ENCODE data around the gene ZSWIM6.

ZSWIM6 gene

DNA sequence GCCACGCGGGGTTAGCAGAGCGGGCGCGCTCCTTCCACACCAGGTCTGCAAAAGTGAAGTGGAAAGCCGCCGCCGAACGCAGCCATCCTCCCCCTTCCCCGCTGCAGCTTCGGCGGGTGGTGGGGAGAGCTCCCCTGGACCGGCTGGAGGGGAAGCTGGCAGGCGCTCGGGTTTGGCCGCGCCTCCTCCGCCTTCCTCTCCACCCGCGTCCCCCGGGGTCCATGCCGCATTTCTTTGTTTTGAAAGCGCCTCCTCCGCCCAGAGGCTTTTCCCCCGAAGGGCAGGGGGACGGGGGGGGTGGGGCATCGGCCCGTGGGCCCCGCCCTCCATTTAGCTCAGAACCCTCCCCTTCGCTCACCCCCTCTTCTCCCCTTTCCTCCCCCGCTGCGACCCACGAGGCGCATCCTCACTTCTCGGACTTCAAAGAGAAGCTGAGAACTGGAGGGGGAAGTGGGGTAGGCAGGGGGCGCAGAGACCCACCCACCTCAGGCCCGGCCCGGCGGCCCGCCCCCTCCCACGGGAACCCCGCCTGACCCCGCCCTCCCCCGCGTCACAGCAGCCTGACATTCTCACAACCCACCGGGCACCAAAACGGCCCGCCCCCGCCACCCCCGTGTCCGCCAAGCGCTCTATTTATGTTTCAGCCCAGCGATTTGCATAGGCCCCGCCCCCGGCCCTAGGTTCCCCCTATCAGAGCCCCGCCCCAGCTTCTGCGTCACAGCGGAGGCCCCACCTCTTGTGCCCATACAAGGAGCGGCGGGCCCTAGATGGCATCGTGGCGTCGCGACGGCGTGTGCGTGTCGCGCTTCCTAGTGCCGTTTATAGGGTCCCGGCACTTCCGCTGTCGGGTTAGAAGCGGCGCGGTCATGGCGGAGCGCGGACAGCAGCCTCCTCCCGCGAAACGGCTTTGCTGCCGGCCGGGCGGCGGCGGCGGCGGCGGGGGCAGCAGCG lies at the start of gene ZSWIM6:
ZSWIM6 (plus strand) TSS at position 852 of the 951 bp plus-strand sequence; CDS start at position 867, 15 bp downstream.
- DNase-seq: peak; percentile 94 to 97

DNA sequence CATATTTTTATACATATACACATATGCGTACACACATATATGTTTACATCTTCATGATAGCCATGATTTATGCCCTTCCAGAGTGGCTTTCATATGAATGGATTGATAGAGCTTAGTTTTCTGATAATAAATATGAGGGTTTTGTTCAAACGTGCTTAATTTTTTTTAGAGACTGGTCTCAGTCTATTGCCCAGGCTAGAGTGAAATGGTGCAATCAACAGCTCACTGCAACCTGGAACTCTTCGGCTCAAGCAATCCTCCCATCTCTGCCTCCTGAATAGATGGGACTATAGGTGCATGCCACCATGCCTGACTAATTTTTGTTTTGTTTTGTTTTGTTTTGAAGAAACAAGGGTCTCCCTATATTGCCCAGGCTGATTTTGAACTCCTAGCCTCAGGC lies 48.6 kb upstream of the ZSWIM6 start:
- DNase-seq: no peak

DNA sequence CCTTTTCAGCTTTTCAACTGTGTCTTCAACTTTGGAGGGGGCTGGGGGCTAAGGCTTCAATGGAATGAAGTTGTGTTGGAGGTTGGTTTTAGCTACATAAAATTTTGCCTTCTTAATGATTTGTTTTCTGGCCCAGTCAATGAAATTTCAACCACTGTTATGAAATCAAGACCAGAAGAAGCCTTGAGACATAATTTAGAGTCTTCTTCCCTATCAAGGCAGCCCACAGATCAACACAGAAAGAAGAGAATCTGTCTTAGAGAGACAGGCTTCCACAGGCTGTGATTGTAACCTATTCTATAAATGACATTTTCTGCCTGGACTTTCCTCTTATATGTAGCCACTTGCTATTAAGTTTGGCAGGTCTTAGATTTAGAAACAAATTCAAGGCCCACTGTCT lies 46.5 kb upstream of the ZSWIM6 start:
- no peak for DNase-seq

DNA sequence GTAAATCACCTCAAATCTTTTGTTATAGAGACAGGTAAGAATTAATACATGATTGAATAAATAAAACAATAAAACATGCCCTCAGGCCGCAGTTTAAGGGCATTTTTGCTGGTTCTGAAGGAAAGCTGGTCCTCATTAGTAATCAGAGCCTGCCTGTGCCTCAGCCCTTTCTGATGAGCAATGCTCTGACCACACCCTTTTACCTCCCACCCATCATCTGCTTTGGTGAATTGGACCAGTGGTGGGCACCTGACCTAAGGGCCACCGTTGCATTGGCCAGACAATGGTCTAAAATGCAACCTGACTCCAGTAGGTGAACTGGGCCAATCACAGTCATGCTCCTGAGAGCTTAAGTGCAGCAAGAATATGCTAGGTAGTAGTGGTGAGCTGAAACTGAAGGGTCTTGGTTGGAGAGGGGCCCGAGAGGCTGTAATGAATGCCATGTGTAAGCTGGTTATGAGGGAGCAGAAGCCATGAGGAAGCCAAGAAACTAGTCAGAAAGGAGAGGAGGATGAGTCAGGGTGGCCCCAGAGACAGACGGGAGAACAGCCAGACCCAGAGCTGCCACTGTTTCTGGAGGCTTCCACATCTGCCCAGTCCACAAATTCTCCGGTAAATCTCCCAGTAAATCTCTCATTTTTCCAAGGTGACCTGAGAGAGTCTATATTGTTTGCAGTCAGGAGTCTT lies 45.5 kb upstream of the ZSWIM6 start:
- DNase-seq: no peak

DNA sequence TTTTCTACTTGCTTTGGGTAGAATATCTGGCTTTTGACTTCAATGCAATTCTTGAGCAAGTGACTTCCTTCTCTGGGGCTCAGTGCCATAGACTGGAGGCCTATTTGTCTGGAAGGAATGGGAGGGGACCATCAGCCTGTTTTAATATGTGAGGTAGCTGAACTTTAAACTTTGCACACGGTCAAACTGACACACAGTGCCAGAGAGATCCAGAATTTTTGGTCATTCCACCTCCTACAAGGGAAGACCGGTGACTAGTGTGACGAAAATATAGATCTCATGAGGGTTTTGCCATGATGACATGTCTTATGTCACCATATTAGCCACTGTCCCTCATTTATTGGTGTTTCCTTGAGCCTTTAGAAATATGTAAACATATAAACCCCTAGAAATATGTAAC lies 44.6 kb upstream of the ZSWIM6 start:
- DNase-seq: no peak

DNA sequence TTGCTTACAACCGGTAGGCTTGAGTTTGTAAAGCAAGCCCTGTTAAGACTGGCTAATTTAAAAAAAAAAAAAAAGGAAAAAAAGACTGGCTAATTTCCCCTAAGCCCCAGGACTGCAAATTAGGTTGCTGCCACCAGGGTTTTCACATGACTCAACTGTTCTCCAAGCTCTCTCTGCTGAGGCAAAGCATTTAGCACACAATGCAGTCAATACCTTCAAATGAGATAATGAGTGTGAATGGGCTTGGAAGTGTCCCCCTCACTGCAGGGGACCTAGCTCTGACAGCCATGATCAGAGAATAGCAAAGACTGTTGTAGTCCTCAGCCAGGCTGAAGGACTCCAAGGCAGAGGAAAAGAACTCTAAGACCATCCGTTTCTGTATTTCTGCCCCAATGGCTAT lies 42.8 kb upstream of the ZSWIM6 start:
- DNase-seq: no peak

DNA sequence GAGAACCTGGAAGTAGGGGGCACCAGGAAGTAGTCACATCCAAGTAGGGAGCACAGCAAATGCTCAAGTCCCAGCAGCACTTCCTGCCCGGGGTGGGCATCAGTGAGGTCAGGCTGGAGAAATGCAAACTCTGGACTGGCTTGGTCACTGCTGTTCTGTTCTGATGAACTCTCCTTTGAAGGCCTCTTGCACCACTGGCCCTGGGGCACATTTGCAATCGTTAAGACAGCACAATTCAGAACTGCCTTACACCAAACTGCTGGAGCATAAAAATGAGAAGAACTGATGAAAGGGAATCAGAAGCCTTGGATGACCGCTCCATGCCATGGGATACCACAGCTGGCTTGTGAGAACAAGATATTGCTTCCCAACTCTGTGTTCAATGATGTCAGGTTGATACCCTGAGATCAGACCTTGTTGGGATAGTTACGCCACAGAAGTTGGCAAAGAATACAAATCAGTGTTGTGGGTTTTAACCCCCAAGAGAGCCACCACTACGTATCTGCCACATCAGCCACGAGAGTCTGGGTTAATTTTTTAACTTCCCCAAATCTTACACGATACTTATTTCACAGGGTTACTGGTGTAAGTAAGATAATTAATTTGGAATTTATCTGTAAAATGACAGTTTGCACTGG lies 42.3 kb upstream of the ZSWIM6 start:
- no peak for DNase-seq

DNA sequence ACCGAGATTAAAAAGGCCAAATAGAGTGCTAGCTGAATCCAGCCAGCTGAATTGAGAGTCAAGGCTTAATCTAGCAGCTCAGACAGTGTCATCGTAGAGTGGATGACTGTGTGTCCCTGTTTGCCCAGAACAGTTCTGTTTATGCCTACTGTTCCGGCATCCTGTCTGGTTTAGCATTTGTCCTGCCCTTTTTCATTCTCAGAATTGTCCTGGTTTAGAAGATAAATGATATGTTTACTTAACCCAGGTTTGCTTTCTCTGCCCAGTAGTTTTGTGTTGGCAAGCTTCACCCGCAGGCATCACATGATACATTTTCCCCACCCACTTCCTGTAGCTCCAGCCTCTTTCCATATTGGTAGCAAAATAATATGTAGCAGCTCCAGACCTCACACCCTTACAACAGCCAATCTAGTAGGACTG lies 41.3 kb upstream of the ZSWIM6 start:
- no peak for DNase-seq

DNA sequence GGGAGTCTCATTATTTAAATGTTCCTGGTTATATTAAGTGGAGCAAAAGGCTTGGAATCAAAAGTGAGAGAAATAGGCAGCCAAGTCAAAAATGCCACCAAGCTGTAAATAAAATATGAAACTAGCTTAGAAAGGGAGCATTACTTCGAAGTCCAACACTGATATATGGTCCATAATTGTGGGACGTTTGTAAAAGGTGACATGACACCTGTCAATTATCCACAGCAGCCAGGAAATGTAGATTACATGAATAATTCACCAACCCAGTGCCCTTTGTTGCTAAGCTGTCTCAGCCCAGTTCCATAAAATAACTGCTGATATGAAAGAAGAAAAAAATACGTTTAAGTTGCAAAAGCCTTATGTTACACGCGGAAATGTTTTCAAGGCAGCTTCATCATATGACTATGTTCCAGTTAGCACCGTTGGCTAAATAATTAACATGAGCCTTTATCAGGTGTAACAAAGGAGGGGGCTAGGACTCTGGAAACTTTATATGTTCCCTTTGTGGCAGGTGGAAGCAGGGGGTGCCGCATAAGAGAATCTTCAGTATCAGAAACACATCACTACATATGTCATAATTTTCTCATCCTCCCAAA lies 39.9 kb upstream of the ZSWIM6 start:
- no peak for DNase-seq

DNA sequence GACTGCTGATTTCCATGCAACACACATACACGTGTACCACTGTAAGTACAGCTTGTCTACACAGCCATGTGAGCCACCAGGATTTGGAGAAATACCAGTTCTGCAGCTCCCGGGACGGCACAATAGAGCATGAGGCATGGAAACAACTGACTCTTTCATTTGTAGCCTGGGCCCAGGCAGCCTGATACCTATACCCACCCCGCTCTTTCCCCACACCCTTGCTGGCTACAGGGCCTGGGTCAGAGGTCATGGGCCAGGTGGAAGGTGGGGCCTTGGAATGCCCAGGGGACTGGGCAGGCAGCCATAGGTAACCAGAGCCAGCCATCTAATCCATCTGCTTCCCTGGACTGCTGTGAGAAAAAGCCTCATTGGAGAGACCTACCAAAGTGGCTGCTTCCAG lies 39.0 kb upstream of the ZSWIM6 start:
- no peak for DNase-seq

DNA sequence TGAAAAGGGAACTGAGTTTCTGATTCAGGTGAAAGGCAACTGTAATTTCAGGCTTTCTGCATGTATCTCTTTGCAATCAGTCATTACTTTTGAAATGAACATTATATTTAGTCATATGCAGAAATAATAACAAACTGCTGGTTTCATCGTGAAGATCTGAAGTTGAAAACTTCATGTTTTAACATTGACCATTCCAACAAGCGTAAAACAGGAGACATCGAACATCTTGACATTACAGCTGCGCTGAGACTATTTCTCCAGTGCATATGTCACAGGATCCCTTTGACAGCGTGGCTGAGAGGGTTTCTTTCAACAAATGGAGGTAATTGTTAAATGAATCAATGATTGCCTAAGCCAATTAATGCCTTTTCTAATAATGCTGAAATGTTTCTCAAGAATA lies 38.2 kb upstream of the ZSWIM6 start:
- no peak for DNase-seq

DNA sequence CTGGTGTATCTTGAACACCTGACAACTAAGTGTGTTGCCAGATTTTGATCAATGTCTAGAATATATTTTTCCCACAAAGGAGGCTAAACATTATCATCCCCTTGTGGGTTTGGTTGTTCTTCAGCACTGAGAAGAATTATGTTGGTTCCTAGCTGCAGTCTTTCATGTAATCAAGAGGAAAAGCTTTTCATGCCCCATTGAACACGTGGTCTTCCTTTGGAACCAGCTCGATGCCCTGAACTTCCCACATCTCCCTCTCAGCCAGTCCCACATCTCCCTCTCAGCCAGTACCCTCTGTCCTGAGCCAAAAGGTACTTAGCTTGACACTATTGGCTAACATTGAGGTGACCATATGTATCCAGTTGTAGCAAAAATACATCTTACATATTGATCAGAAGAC lies 36.7 kb upstream of the ZSWIM6 start:
- no peak for DNase-seq

DNA sequence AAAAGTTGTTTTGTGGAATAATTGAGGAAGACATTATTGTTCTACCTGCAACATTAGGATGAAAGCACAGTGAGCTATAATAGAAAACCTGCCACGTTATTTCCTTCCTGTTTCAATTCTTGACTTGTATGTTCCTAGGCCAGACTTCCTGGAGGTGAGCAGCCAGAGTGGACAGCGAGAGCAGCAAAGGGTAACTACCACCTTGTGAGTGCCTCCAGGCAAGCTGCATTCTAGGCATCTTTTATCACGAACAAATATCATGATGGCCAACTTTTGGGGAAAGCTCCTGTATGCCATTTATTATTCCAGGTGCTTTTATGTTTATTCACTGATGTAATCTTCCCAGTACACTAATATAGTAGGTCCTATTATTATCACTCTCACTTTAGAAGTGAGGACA lies 34.0 kb upstream of the ZSWIM6 start:
- DNase-seq: no peak

DNA sequence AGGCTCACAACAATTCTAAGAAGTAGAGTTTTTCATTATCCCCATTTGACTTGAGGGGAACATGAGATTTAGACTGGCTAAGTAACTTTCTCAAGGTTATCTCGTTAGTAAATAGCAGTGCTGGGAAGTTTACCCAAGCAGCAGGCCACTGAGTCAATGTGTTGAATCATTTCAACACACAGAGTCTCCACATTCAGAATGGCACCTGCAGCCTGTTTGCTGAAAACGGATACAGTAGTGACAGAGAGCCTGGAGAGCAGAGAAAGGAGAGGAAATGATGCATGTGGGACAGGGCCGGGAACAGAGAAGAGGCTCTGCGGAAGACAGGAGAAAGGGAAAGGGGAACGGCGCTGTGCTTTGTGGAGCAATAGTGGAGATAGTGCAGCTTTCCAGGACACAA lies 33.5 kb upstream of the ZSWIM6 start:
- no peak for DNase-seq

DNA sequence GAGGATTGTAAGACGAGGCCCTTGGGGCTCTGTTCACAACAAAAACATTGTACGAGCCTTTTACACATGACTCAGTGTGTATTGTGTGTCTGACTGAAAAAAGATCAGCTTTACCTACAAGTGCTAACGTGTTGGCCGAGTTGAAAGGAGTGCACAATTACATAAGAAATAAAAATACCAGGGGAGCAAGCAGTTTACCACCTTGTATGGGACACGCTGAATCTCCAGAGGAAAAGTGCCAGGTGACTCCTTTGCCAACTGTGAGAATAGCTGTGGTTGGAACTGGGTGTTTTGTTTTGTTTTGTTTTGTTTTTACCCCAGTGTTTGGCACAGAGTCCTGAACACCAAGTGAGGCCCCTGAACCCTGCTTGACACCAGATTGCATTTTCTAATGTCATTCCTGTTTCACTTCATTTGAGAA lies 32.8 kb upstream of the ZSWIM6 start:
- no peak for DNase-seq

DNA sequence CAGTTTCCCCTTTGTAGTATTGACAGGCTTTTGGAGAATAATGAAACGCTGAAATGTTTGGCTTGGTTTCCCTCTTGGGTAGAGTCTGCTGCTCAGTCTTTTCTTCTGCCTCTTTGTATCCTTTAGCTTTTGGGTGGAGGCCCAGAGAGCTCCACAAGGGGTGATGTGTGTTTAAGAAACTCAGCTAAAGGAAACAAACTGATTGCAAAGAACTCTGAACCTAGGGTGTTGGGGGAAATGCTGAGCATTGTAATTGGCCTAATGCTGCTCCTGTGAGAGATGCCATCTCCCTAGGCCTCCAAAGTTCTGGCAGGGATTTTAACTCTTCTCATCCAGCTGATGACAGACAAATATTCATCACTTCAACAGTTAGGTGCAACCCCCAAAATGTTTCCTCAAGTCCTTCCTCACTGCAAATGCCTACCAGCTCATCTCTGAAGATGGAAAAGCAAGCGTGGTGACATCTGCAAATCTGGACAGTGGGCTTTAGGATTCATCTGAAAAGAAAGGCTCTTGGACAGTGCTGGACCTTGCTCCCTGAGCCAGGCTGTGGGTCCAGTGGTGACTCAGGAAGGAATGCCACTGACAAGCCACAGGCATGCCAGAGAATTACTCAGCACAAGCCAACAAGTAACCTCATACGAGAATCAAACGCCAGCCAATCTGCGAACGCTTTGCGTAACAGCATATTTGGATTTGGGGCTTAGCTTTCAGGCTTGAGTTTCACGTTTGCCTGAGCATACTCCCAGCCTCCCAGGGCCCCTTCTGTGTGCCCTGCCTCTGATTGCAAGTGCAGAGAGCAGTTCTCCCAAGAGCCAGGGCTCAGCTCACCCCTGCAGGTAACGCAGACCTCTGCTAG lies 30.5 kb upstream of the ZSWIM6 start:
- DNase-seq: no peak

DNA sequence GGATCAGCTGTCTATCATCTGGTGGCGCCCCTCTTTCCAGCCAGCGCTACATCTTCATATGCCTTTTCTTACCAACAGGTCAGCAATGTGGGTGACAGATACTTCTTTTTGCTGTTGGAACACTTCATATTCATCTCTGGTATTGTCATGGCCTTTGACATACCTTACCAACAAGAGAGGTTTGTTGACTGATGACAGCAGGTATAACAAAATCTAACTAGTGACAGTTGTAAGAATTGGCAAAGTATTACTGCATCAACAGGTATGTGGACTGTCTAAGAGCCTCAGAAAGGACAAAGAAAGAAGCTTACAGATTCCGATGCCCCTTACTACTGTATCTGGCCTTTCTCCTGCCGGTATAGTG lies 29.9 kb upstream of the ZSWIM6 start:
- no peak for DNase-seq

DNA sequence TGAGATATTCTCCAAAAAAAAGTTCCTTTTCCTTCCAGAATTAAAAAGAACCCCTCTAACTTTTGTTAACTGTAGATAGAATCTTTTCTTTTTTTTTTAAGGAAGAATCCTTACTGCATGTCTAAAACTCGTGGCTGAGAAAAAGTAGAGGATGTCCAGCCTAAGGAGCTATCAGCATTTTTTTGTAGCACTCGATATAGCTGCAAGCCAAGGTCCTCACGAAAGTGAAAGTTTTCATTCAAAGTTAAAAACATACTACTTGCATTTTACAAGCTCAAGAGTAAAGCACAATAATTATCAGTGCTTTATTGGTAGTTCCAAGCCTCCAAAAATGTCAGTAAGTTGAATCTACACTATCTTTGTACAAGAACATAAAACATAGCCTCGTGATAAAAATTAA lies 28.7 kb upstream of the ZSWIM6 start:
- no peak for DNase-seq

DNA sequence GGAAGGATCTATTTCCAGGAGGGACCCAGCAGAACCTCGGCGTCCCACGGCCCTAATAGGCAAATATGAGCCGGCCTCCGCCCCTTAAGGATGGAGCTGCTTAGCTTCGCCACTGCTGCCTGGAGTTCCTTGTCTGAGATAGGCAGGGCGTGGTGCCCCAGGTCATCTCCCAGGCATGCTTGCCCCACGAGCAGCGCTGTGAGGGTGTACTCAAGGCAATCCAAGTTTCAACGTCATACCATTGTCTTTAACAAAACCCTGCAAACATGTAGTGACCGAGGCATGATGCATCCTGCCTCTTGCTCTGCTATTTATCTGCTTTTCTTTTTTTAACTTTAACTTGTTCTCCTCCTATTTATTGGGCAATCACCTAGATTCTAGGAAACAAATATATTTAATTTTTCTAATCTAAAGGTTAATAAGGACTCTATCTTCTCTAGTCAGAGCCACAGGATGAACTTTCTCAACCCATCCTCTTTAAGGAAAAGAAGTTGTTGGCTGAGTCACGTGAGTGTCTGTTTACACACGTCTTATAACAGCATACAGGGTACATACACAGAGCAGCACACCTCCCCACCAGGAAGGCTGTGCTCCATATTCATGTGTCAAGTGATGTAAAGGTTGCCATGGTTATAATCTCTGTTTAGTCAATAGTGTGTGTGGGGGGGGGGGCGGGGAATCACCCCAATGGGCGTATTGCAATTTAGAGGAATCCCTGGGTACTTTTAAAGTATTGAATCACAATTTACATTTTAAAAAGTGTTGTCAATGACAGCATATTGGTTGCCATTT lies 27.3 kb upstream of the ZSWIM6 start:
- no peak for DNase-seq

DNA sequence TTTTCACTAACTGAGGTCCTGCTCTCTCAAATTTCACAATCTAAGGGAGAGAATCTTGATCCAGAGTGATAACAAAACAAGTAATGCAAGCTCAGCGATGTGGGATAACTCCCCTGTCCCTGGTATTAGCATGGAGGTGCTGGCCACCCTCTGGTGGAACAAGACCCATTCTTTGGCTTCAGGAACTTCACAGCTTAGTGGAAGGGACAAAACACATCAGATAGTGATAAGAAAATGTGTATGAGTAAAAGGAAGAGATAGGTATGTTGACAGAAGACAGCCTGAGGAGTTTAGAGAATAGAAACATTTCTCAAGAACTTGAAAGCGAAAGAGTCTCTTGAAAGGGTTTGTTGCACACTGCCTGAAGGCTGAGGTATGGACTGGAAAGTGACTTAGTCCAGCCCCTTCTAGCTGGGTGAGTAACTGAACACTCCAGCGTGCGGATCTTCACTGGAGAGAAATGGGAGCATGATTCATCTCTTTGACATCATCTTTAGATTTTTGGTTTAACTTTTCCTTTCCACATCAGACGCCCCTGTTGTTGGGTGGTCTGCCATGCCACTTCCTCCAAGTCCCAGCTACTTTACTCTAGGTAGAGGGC lies 25.4 kb upstream of the ZSWIM6 start:
- no peak for DNase-seq

DNA sequence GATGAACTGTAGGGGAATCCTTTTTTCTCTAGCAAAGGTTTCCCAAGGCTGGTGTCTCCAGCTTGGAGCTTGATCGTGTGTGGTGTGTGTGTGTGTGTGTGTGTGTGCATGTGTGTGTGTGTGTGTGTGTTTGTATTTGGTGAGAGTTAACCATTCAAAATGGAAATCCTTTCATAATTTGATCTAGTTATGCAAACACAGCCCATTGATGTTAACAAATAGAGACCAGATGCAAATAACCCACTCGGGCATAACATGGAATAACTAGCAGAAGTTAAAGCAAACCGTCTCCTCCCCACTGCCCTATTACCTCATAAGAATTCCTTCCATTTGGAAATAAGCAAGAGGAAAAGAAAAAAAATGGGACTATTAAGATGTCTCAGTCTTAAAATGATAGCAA lies 24.9 kb upstream of the ZSWIM6 start:
- no peak for DNase-seq
